Peyer's patch (tissue), 4 donors: ENCODE data around the gene DTX4. TPM values are rescaled to one million over a fixed set of nuclear protein-coding genes. Genes with fewer than 3 reads are reported as not detected.

ENCODE experiments used
- DNase-seq, 3 donors: peaks; one replicate each; pipeline ENCODE4 v3.0.0-alpha.2; 2017 to 2019
- H3K27ac ChIP-seq, 4 donors: fragments of 200-600 bp; sonication (generic); one replicate each; pipeline ENCODE4 v1.5.1; 2016 to 2019
- H3K27me3 ChIP-seq, 2 donors: fragments of 200-600 bp; sonication (generic); one replicate each; pipeline ENCODE4 v1.5.1; 2019
- H3K36me3 ChIP-seq, 3 donors: fragments of 200-600 bp; sonication (generic); one replicate each; pipeline ENCODE4 v1.5.1; 2016 to 2019
- H3K4me1 ChIP-seq, 4 donors: fragments of 200-600 bp; sonication (generic); one replicate each; pipeline ENCODE4 v1.5.1; 2016 to 2019
- H3K4me3 ChIP-seq, 4 donors: fragments of 200-600 bp; sonication (generic); 1 replicate in 3 of 4; 2 replicates in 1 of 4; pipeline ENCODE4 v1.5.1; 2016 to 2019; ENCODE audit warnings: mild to moderate bottlenecking in 1 of 4
- H3K9me3 ChIP-seq, 4 donors: fragments of 200-600 bp; sonication (generic); one replicate each; pipeline ENCODE4 v1.5.1; 2016 to 2019; ENCODE audit warnings: mild to moderate bottlenecking in 1 of 4
- POLR2A ChIP-seq, 2 donors: fragments of 450-650 bp; IDR thresholded peaks; one replicate each; pipeline ENCODE4 v1.5.1; 2017; ENCODE audit warnings: antibody characterized with exemption in 2 of 2, mild to moderate bottlenecking in 2 of 2, moderate library complexity in 2 of 2
- total RNA-seq, 4 donors: library from RNA; depleted of rRNA; stranded (reverse); fragments of >200 nt; gene quantifications; one replicate each; pipeline ENCODE4 v1.1.0, GENCODE V29; 2016
- TF ChIP-seq, protein P1 (sequence below), 6 experiments: fragments of 450-650 bp in 4 of 6; fragments of 200-600 bp in 2 of 6; sonication (generic) in 1 of 6; IDR thresholded peaks; one replicate each; pipeline ENCODE4 v1.5.1; 2017 to 2019; ENCODE audit warnings: antibody characterized with exemption in 6 of 6, mild to moderate bottlenecking in 3 of 6, moderate library complexity in 1 of 6

The DTX4 gene
- total RNA-seq, 4 donors from 2014 or later: 41.3 to 93.8 (median 60.9) TPM

DNA sequence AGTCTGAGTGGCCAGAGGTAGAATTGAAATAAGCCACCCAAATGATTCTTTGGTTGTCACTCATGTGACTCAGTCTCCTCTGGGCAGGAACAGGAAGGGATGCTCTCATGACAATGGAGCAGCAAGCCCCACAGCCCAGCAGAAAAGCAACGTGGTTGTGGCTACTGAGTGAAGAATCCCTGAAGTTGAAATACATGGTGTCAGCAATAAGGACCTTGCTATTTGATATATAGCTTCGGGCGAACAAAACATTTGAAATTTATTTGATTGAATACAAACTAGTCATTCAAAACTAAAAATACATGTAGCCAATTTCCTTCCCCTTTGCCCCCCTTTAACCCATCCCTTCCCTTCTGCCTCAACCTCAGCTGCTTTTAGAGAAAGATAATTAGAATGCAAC lies 14.5 kb upstream of the DTX4 start:
- no peak for DNase-seq
- Histone ChIP-seq H3K27ac (no peak overlapping the region), H3K36me3 (peaks cover 0 to 3% (median 0%) of the 10 kb centered on the region in 3 donors), H3K4me1 (no peaks in the 10 kb centered on the region), H3K4me3 (no peak overlapping the region), H3K9me3 (no peaks in the 10 kb centered on the region), H3K27me3 (no peaks in the 10 kb centered on the region)
- no peak for TF ChIP-seq POLR2A (IDR thresholded peaks at IDR 0.05)
- TF ChIP-seq, protein P1, sequence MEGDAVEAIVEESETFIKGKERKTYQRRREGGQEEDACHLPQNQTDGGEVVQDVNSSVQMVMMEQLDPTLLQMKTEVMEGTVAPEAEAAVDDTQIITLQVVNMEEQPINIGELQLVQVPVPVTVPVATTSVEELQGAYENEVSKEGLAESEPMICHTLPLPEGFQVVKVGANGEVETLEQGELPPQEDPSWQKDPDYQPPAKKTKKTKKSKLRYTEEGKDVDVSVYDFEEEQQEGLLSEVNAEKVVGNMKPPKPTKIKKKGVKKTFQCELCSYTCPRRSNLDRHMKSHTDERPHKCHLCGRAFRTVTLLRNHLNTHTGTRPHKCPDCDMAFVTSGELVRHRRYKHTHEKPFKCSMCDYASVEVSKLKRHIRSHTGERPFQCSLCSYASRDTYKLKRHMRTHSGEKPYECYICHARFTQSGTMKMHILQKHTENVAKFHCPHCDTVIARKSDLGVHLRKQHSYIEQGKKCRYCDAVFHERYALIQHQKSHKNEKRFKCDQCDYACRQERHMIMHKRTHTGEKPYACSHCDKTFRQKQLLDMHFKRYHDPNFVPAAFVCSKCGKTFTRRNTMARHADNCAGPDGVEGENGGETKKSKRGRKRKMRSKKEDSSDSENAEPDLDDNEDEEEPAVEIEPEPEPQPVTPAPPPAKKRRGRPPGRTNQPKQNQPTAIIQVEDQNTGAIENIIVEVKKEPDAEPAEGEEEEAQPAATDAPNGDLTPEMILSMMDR (IDR thresholded peaks at IDR 0.05): no peak

DNA sequence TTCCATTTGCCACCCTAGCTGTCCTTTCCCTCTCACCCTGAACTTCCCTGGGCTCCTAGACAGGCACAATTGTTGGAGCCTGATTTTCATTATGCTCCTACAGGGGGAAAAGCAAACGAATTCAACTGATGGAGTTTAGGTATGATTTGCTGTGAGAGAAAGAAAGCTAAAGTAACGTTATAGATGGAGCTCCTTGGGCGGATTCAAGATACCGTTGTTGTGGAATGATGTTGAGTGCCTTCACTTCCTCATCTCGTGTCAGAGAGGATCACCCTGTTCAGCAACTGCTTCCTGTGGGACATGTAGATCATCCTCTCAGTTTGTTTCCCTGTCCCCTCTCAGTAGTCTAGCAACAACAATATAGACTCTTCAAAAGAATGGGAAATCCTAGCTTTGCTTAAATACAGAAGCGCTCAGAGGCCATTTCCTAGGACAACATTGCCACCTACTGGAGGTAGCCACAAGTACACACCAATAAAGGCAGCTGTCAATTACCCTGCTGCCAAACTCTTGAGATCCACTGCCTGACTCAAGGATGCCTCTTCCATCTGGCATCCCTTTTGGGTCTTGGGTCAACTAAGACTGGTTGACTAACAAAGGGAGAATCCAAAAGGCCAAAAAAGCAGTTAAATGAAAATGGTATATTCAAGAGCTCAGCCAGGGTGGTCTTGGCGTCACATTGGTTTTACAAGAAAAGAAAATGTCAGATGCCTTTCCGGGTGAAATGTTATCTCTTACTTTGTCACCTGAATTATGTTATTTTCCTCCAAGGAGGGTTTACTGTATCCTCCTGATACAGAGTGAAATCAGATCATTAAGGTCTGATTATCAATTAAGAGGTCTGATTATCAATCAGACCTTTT lies 13.5 kb upstream of the DTX4 start:
- peak in 2 of 3 donors; percentile 64 to 88 for DNase-seq
- TF ChIP-seq, protein P1 (IDR thresholded peaks at IDR 0.05): peak; percentile 66 to 92 (median 88)
- TF ChIP-seq POLR2A (IDR thresholded peaks at IDR 0.05): no peak

DNA sequence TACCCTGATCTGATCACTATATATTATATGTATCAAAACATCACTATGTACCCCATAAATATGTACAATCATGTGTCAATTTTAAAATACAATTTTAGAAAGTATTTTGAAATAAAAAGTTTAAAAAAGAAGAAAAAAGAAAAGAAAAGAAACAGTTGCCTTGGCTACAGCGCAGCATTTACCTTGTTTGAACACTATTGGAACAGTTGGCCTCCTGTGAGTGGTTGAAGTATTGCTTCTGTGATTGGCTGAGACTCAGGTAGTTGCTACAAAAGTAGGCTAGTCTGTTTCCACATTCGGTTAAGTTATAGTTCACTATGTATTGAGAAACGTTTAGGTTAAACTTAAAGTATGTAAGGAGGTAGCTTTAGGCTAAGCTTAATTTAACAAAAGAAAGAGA lies 7.9 kb upstream of the DTX4 start:
- DNase-seq: no peak
- no peak overlapping the region for H3K27ac ChIP-seq
- H3K4me3 ChIP-seq: no peak overlapping the region
- no peaks in the 10 kb centered on the region for H3K27me3 ChIP-seq
- TF ChIP-seq, protein P1 (IDR thresholded peaks at IDR 0.05): no peak
- TF ChIP-seq POLR2A (IDR thresholded peaks at IDR 0.05): no peak
- H3K9me3 ChIP-seq: no peaks in the 10 kb centered on the region
- H3K4me1 ChIP-seq: no peaks in the 10 kb centered on the region
- no peaks in the 10 kb centered on the region for H3K36me3 ChIP-seq

More for the DNA sequence above, 13.5 kb upstream of the DTX4 start:
- Histone ChIP-seq H3K36me3 (no peaks in the 10 kb centered on the region), H3K4me1 (no peaks in the 10 kb centered on the region), H3K4me3 (no peak overlapping the region), H3K27me3 (no peaks in the 10 kb centered on the region), H3K9me3 (no peaks in the 10 kb centered on the region), H3K27ac (no peak overlapping the region)

DNA sequence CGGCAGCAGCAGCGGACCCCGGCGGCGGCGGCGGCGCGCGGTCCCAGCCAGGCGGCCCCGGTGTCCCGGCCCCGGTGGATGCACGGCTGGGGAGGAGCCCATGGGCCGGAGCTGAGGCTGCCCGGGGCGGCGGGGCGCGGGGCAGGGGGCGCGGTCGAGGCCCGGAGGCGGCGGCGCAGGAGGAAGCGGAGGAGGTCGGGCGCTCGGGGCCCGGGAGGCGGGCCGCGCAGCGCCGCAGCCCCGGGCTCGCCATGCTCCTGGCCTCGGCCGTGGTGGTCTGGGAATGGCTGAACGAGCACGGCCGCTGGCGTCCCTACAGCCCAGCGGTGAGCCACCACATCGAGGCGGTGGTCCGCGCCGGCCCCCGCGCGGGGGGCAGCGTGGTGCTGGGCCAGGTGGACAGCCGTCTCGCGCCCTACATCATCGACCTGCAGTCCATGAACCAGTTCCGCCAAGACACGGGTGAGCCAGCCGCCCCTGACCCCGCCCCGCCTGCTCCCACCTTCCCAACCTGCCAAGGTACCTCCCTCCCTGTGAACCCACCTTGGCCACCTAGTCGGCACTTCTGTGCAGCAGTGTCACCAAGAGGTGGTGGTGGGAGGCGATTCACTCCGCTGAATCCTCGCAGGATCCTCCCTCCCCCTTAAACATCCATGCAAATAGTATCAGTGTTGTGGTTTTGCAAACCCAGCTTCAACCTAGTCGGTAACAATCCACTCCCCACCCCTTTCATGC lies 580 bp downstream of the DTX4 start:
- Histone ChIP-seq H3K4me1 (peaks cover 0 to 26% (median 6%) of the 10 kb centered on the region in 4 donors), H3K4me3 (peak overlapping the region; percentile 79 to 93 (median 88)), H3K9me3 (no peaks in the 10 kb centered on the region), H3K27me3 (no peaks in the 10 kb centered on the region), H3K36me3 (no peaks in the 10 kb centered on the region), H3K27ac (peak overlapping the region; percentile 69 to 95 (median 88))
- peak; percentile 69 to 80 (median 71) for DNase-seq
- TF ChIP-seq POLR2A (IDR thresholded peaks at IDR 0.05): no peak
- TF ChIP-seq, protein P1 (IDR thresholded peaks at IDR 0.05): no peak

DNA sequence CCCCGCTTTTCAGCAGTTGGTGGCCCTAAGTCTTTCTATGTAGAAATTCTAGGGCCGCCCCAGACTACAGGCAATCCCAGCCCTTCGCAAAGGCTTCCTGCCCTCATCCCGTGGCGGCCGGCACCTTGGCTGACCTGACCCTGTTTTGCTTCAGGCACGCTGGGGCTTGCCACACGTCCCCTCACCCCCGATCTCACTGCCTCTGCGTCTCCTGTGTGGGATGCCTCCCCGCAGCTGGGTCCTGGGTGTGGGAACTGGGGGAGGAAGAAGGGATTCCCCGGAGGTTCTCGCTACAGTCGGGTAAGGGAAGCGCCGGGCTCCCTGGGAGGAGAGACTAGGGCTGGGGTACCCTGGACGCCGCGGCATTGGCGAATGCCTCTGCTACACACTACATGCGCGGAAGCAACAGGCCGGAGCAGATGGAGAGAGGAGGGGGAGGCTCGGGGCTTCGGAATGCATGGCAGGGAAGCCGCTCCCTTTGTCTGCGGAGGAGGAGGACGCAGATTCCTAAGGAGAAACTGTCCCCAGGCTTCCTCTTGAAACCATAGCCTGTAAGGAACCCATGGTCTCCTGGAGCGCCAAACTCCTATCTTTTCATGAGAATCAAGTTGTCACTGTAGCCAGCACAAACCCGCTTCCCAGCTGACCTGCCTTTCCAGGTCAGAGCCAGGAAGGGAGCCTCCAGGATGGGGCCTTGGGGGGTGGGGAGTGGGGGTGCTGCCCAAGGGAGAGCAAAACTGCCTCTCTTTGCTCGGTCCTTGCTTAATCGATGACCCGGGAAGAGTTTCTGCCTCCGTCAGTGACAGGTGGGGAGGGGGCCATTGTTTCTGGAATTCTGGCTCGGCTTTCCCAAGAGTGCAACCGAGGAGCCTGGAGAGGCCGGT lies 1.4 kb downstream of the DTX4 start:
- Histone ChIP-seq H3K27me3 (no peaks in the 10 kb centered on the region), H3K9me3 (no peaks in the 10 kb centered on the region), H3K4me1 (peaks cover 0 to 26% (median 6%) of the 10 kb centered on the region in 4 donors), H3K36me3 (no peaks in the 10 kb centered on the region), H3K4me3 (peak overlapping the region; percentile 79 to 93 (median 88)), H3K27ac (peak overlapping the region; percentile 69 to 95 (median 88))
- TF ChIP-seq, protein P1 (IDR thresholded peaks at IDR 0.05): no peak
- no peak for TF ChIP-seq POLR2A (IDR thresholded peaks at IDR 0.05)
- DNase-seq: peak in 2 of 3 donors; percentile 57 to 70
